OCI-LY7 (cell line): ENCODE measurements around the gene SIPA1L3.

Experiments used
- CTCF ChIP-seq: fragments of 200-600 bp; sonication (generic); conservative IDR thresholded peaks from 2 replicates; pipeline ENCODE4 v1.5.1; 2014; ENCODE audit warnings: mild to moderate bottlenecking, antibody characterized with exemption, low read length, moderate library complexity, mixed read lengths
- EZH2phosphoT487 ChIP-seq: fragments of 200-600 bp; sonication (generic); IDR thresholded peaks from 2 replicates; pipeline ENCODE4 v1.6.1; 2018; ENCODE audit warnings: low read depth, borderline replicate concordance, mild to moderate bottlenecking, mixed run types, antibody characterized with exemption, low read length, moderate library complexity, mixed read lengths

- TF ChIP-seq CTCF: no peak
- TF ChIP-seq EZH2phosphoT487: no peak
Measured at GRCh38 chr19:37876032-37876431, 31.0 kb upstream of the SIPA1L3 start.
